ENCODE results near the gene ZNF532.
"Not testable (repeated sequence)": the region's sequence is repeated elsewhere in the genome, so short reads cannot be mapped to it uniquely, and the experiment has no call there.

The ZNF532 gene

DNA sequence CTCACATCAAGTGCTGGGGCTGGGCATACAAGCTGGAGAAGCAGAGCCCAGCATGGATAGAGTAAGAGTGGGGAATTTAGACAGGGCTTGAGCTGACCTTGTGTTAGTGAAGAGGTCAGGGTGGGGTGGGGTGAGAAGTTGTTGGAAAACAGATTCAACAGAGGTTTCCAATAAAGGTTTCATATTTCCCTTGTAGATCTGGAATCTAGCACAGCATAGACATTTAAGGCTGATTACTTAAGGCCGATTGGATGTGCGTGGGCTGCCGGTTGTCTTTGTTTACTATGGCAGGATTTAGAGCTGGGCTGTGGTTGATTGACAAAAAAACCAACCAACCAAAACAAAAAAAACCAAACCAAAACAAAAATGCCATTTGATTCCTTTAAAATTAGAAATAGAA, 160.2 kb downstream of the ZNF532 start:
- Histone ChIP-seq H2BK120ac (ENCODE audit: insufficient read depth, low read length, poor library complexity) (no peak overlapping the region), H3K36me3 (ENCODE audit: control insufficient read depth in 1 of 2, insufficient read depth in 2 of 2, low read length in 2 of 2) (no peaks in the 10 kb centered on the region), H3K79me1 (ENCODE audit: low read length) (peaks cover 2% of the 10 kb centered on the region), H3K4ac (ENCODE audit: low read depth, low read length) (no peak overlapping the region), H4K8ac (ENCODE audit: low read depth, low read length) (no peak overlapping the region), H3K4me3 (ENCODE audit: low read depth, low read length) (no peak overlapping the region), H2AK5ac (ENCODE audit: low read length) (no peak overlapping the region), H3K14ac (ENCODE audit: low read length) (no peak overlapping the region), H3K79me2 (ENCODE audit: control insufficient read depth, insufficient read depth, low read length, poor library complexity) (no peaks in the 10 kb centered on the region), H4K12ac (ENCODE audit: low read depth, low read length) (no peak overlapping the region), H4K91ac (ENCODE audit: low read depth, low read length) (no peak overlapping the region), H2BK12ac (ENCODE audit: low read length) (no peak overlapping the region), H3K4me1 (ENCODE audit: control insufficient read depth in 1 of 2, insufficient read depth in 2 of 2, low read length in 2 of 2) (peaks cover 0 to 5% of the 10 kb centered on the region in 2 experiments), H3K4me2 (ENCODE audit: low read length) (no peak overlapping the region), H2AFZ (ENCODE audit: insufficient read depth, low read length, poor library complexity) (no peak overlapping the region), H3K27ac (ENCODE audit: low read depth, low read length) (peak overlapping the region; percentile 30), H3K27me3 (ENCODE audit: insufficient read depth, low read length) (no peaks in the 10 kb centered on the region), H3K23ac (ENCODE audit: low read length) (no peak overlapping the region), H2BK5ac (ENCODE audit: low read depth, low read length, poor library complexity) (no peak overlapping the region), H3K9ac (ENCODE audit: low read length) (no peak overlapping the region), H3K18ac (ENCODE audit: low read length) (no peak overlapping the region), H3K9me3 (ENCODE audit: insufficient read depth, low read depth, low read length) (no peaks in the 10 kb centered on the region)
- DNase-seq, result no peak
- WGBS (ENCODE audit: extremely low coverage, insufficient coverage, insufficient read length), result no CpG with 5 or more reads among the region's 3 CpGs

DNA sequence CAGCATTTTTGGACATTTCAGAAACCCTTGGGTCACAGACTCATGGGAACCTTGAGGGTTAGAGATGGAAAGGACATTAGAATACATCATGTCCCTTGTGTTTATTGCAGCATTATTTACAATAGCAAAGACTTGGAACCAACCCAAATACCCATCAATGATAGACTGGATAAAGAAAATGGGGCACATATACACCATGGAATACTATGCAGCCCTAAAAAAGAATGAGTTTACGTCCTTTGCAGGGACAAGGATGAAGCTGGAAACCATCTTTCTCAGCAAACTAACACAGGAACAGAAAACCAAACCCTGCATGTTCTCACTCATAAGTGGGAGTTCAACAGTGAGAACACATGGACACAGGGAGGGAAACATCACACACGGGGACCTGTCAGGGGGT, 160.9 kb downstream of the ZNF532 start:
- not testable (repeated sequence) for H3K27me3 ChIP-seq (ENCODE audit: insufficient read depth, low read length); H3K14ac ChIP-seq (ENCODE audit: low read length); H3K36me3 ChIP-seq (ENCODE audit: control insufficient read depth in 1 of 2, insufficient read depth in 2 of 2, low read length in 2 of 2); H3K4me1 ChIP-seq (ENCODE audit: control insufficient read depth in 1 of 2, insufficient read depth in 2 of 2, low read length in 2 of 2); H4K8ac ChIP-seq (ENCODE audit: low read depth, low read length); H3K9me3 ChIP-seq (ENCODE audit: insufficient read depth, low read depth, low read length); DNase-seq; H3K9ac ChIP-seq (ENCODE audit: low read length); H4K12ac ChIP-seq (ENCODE audit: low read depth, low read length); H3K18ac ChIP-seq (ENCODE audit: low read length); H2AK5ac ChIP-seq (ENCODE audit: low read length); H3K4ac ChIP-seq (ENCODE audit: low read depth, low read length); H3K4me2 ChIP-seq (ENCODE audit: low read length); H4K91ac ChIP-seq (ENCODE audit: low read depth, low read length); H3K79me2 ChIP-seq (ENCODE audit: control insufficient read depth, insufficient read depth, low read length, poor library complexity); H3K4me3 ChIP-seq (ENCODE audit: low read depth, low read length); H3K79me1 ChIP-seq (ENCODE audit: low read length); H2BK5ac ChIP-seq (ENCODE audit: low read depth, low read length, poor library complexity); H2BK120ac ChIP-seq (ENCODE audit: insufficient read depth, low read length, poor library complexity); H3K23ac ChIP-seq (ENCODE audit: low read length); H2BK12ac ChIP-seq (ENCODE audit: low read length); H2AFZ ChIP-seq (ENCODE audit: insufficient read depth, low read length, poor library complexity)
- WGBS (ENCODE audit: extremely low coverage, insufficient coverage, insufficient read length), result no CpG with 5 or more reads among the region's 2 CpGs
- peak overlapping the region; percentile 30 for H3K27ac ChIP-seq (ENCODE audit: low read depth, low read length)

DNA sequence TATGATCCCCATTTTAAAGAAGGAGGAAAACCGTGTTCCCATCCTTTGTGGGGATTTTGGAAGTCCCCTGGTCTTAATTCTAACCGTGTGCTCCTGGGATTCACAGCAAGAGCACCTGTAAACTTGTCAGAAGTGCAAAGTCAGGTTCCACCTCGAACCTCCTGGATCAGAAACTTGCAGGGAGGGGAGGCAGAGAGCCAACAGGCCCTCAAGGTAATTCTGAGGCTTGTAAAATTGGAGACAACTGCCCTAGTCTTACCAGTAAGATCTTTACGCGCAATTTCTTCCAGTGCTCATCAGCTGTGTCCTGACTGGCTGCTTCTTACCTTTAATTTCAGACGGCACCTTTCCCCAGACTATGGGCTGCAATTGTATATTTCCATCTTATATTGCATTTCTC, 161.7 kb downstream of the ZNF532 start:
- Histone ChIP-seq H3K4me1 (ENCODE audit: control insufficient read depth in 1 of 2, insufficient read depth in 2 of 2, low read length in 2 of 2) (peaks cover 0 to 5% of the 10 kb centered on the region in 2 experiments), H3K27me3 (ENCODE audit: insufficient read depth, low read length) (no peaks in the 10 kb centered on the region), H3K36me3 (ENCODE audit: control insufficient read depth in 1 of 2, insufficient read depth in 2 of 2, low read length in 2 of 2) (no peaks in the 10 kb centered on the region), H3K9me3 (ENCODE audit: insufficient read depth, low read depth, low read length) (no peaks in the 10 kb centered on the region), H3K4me3 (ENCODE audit: low read depth, low read length) (no peak overlapping the region), H4K8ac (ENCODE audit: low read depth, low read length) (no peak overlapping the region), H3K23ac (ENCODE audit: low read length) (no peak overlapping the region), H3K14ac (ENCODE audit: low read length) (no peak overlapping the region), H4K12ac (ENCODE audit: low read depth, low read length) (no peak overlapping the region), H4K91ac (ENCODE audit: low read depth, low read length) (no peak overlapping the region), H3K4me2 (ENCODE audit: low read length) (no peak overlapping the region), H3K27ac (ENCODE audit: low read depth, low read length) (no peak overlapping the region), H2AFZ (ENCODE audit: insufficient read depth, low read length, poor library complexity) (no peak overlapping the region), H2BK120ac (ENCODE audit: insufficient read depth, low read length, poor library complexity) (no peak overlapping the region), H3K4ac (ENCODE audit: low read depth, low read length) (no peak overlapping the region), H3K18ac (ENCODE audit: low read length) (no peak overlapping the region), H2BK5ac (ENCODE audit: low read depth, low read length, poor library complexity) (no peak overlapping the region), H3K79me1 (ENCODE audit: low read length) (peaks cover 2% of the 10 kb centered on the region), H3K79me2 (ENCODE audit: control insufficient read depth, insufficient read depth, low read length, poor library complexity) (no peaks in the 10 kb centered on the region), H3K9ac (ENCODE audit: low read length) (no peak overlapping the region), H2BK12ac (ENCODE audit: low read length) (no peak overlapping the region), H2AK5ac (ENCODE audit: low read length) (no peak overlapping the region)
- DNase-seq, result no peak
- WGBS (ENCODE audit: extremely low coverage, insufficient coverage, insufficient read length), result no CpG with 5 or more reads among the region's 6 CpGs

DNA sequence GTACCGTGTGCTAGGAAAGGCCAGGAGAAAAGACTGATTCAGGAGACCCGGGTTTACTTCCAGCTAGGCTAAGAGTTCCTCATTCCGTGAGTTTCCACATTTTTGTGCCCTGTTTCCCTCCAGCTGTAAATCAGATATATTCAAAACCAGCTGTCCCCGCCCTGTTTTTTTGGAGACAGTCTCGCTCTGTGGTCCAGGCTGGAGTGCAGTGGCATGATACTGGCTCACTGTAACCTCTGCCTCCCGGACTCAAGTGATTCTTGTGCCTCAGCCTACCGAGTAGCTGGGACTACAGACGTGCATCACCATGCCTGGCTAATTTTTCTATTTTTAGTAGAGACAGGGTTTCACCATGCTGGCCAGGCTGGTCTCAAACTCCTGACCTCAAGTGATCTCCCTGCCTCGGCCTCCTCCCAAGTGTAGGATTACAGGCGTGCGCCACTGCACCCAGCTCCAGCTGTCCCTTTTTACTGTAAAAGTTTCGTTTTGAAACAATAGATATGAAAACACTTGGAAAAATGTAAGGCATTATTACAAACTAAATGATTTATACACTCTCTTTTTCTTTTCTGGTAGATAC, 162.2 kb downstream of the ZNF532 start:
- no peak overlapping the region for H3K23ac ChIP-seq (ENCODE audit: low read length)
- no peak overlapping the region for H3K4ac ChIP-seq (ENCODE audit: low read depth, low read length)
- no peak overlapping the region for H2BK120ac ChIP-seq (ENCODE audit: insufficient read depth, low read length, poor library complexity)
- no peak overlapping the region for H4K8ac ChIP-seq (ENCODE audit: low read depth, low read length)
- H3K4me2 ChIP-seq (ENCODE audit: low read length), result no peak overlapping the region
- no peak overlapping the region for H3K27ac ChIP-seq (ENCODE audit: low read depth, low read length)
- peaks cover 2% of the 10 kb centered on the region for H3K79me1 ChIP-seq (ENCODE audit: low read length)
- no CpG with 5 or more reads among the region's 12 CpGs for WGBS (ENCODE audit: extremely low coverage, insufficient coverage, insufficient read length)
- no peak overlapping the region for H2BK12ac ChIP-seq (ENCODE audit: low read length)
- no peak overlapping the region for H3K14ac ChIP-seq (ENCODE audit: low read length)
- no peaks in the 10 kb centered on the region for H3K79me2 ChIP-seq (ENCODE audit: control insufficient read depth, insufficient read depth, low read length, poor library complexity)
- no peak overlapping the region for H3K9ac ChIP-seq (ENCODE audit: low read length)
- H2BK5ac ChIP-seq (ENCODE audit: low read depth, low read length, poor library complexity), result no peak overlapping the region
- peaks cover 0 to 5% of the 10 kb centered on the region in 2 experiments for H3K4me1 ChIP-seq (ENCODE audit: control insufficient read depth in 1 of 2, insufficient read depth in 2 of 2, low read length in 2 of 2)
- no peak overlapping the region for H2AFZ ChIP-seq (ENCODE audit: insufficient read depth, low read length, poor library complexity)
- no peak overlapping the region for H4K12ac ChIP-seq (ENCODE audit: low read depth, low read length)
- no peaks in the 10 kb centered on the region for H3K27me3 ChIP-seq (ENCODE audit: insufficient read depth, low read length)
- H3K18ac ChIP-seq (ENCODE audit: low read length), result no peak overlapping the region
- H4K91ac ChIP-seq (ENCODE audit: low read depth, low read length), result no peak overlapping the region
- peak in 1 of 2 donors; percentile 40 for DNase-seq
- H2AK5ac ChIP-seq (ENCODE audit: low read length), result no peak overlapping the region
- no peaks in the 10 kb centered on the region for H3K9me3 ChIP-seq (ENCODE audit: insufficient read depth, low read depth, low read length)
- no peak overlapping the region for H3K4me3 ChIP-seq (ENCODE audit: low read depth, low read length)
- no peaks in the 10 kb centered on the region for H3K36me3 ChIP-seq (ENCODE audit: control insufficient read depth in 1 of 2, insufficient read depth in 2 of 2, low read length in 2 of 2)
